Forelimb muscle (tissue), 1 donor: ENCODE measurements around the gene RNU1-2. TPM values are rescaled to one million over a fixed set of nuclear protein-coding genes. Genes with fewer than 3 reads are reported as not detected.
A peak's percentile ranks its signal among the peaks of the same experiment; 100 is the strongest.
"Not testable (repeated sequence)": the region's sequence is repeated elsewhere in the genome, so short reads cannot be mapped to it uniquely, and the experiment has no call there.

Experiments used
- DNase-seq: peaks from one replicate; pipeline ENCODE4 v3.0.0-alpha.2; 2013; ENCODE audit warnings: low read depth
- polyA plus RNA-seq: library from polyadenylated mRNA; unstranded; fragments of 120-200 nt; gene quantifications from one replicate; pipeline ENCODE4 v1.2.1, GENCODE V29; 2013; ENCODE audit not compliant: insufficient read length

Gene RNU1-2
- polyA plus RNA-seq, 1 donor = not detected

- DNase-seq = no peak
Measured at GRCh38 chr1:16907870-16908758, 12.3 kb downstream of the RNU1-2 start.

DNA sequence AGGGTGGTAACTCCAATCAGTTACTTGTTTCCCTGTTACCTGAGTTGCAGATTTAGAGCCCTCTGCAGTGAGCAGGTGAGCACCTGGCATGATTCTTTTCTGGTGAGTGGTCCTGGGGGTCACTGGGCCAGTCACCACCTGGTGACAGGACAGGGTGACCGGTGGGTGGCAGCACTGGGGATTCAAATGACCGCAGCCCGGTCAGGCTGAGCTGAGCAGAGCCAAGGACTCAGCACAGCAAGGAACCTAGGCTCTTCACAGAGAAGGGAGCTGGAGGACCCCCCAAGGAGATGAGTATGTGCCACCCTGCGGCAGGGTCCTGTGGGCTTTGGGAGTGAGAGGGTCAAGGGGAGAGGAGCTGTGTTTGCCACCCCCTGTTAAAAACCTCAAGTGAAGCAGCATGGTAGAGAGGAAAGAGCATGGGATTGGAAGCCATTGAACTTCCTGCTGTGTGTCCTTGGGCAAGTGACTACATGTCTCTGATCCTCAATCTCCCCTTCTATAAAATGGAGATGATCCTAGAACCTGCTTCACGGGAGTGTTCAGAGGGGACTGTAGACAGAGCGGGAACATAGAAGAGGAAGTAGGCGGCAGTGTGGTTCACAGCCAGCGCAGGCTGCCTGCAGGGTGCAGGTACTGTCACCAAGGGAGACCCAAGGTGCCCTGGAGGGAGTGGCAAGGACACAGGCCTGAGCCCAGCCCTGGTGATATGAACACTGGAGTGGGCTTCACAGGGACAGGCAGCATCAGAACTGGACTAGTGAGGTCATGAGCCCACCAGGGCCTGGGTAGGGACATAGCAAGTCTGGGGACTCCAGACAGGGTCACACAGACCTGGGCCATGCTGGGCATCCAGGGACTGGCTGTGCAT lies 16.3 kb downstream of the RNU1-2 start:
- not testable (repeated sequence) for DNase-seq

DNA sequence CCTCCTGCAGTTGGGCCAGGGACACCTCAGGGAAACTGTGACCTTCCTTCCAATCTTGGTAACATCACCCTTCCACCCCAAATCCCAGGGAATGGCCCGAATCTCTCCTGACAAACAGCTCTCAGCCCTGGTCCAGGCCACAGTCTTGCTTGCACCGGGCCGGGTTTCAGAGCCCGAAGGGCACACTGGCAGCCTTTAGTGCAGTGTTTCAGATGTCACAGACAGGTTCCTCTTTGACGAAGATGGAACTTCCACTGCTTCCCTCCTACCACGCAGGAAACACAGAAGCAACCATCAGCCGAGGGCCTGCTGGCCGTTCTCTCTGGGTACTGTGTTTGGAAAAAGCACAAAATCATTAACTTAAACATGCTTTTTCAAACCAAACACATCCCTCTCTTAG lies 17.0 kb downstream of the RNU1-2 start:
- not testable (repeated sequence) for DNase-seq

GRCh38 chr1:16913181-16913832 lies 17.5 kb downstream of the RNU1-2 start:
- DNase-seq = no peak

- DNase-seq = peak; percentile 91
Measured at GRCh38 chr1:16913833-16914662, 18.3 kb downstream of the RNU1-2 start.

DNA sequence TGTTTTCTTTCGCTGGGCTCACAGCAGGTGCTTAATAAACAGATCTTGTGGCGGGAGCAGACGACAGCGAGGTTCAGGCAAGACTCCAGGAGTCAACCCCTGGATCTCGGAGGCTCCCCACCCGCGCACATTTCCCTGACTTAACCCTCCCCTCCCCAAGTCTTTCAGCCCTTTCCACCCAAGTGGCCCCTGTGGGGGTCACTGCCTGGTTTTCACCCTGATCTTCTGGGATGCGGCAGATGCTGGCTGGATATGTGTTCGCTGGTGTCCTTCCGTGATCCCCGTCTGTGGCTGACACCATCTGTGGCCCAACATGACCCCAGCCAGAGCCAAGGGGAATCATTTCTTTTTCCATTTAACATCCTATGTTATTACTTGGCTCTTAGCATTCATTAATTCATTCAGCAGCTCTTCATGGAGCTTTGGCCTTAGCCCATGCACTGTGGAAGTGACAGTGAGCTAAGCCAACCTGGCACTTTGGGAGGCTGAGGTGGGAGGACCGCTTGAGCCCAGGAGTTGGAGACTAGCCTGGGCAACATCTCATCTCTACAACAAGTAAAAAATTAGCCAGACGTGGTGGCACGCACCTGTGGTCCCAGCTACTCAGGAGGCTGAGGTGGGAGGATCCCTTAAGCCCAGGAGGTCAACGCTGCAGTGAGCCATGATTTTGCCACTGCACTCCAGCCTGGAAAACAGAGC lies 19.3 kb downstream of the RNU1-2 start:
- DNase-seq = not testable (repeated sequence)

- no peak for DNase-seq
Measured at GRCh38 chr1:16915627-16915973, 19.8 kb downstream of the RNU1-2 start.

- not testable (repeated sequence) for DNase-seq
Measured at GRCh38 chr1:16916036-16916880, 20.5 kb downstream of the RNU1-2 start.

DNA sequence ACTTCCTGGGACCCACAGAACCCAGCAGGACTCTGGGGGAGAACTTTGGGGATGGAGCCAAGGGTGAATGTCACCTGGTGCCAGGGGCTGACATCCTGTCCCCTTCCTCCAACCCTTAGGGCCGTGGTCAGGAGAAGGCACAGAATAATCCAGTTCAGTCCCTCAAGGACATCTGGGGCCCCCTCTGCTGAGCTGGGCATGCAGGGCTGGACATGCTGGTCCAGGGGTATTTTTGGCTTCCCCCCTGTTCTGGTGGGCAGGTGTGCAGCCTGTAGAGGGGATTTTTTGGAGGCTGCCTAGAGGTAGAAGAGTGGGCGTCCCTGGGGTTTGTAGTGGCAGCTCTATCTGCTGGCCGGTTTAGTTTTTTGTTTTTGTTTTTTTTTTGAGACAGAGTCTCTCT lies 22.6 kb downstream of the RNU1-2 start:
- DNase-seq = no peak

DNA sequence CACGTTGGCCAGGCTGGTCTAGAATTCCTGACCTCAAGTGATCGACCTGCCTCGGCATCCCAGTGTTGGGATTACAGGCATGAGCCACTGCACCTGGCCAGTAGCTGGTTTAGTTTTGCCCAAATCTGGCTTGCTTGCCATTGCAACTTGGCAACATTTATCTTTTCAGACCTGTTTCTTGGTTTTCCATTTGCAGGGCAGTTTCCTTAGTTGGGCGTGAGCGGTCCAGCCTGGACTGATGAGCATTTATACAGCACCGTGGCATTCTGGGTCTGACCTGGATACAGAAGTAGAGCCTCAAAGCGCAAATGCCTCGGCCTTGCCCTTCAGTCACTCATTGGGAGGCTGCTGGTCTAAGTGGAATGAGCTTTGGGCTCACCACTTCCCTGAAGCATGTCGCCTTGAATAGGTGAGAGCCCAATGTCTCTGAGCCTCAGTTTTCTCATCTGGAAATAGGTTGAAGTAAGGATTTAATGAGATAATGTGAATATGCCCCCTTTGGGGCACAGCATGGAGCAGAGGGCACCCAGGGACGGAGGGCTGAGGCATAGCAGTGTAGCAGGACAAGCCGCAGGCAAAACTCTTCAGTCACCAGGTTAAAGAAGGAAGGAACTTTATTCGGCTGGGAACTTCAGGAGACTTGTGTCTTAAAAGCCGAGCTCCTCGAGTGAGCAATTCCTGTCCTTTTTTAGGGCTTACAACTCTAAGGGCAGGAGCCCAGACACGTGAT lies 23.3 kb downstream of the RNU1-2 start:
- not testable (repeated sequence) for DNase-seq

DNA sequence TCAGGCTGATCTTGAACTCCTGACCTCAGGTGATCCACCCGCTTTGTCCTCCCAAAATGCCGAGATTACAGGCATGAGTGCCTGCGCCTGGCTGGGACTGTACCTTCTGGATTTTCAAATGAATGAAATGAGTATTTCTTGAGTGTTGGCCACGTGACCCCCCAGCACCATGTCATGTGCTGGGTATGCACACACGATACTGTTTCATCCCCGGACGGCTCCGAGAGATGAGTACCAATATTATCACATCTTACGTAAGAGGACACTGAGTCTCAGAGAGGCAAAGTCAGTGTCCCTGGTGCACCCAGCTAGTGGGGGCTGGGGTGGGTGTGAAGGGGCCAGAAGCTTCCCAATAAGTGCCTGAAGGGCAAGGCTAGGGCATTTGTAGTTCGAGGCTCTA lies 25.2 kb downstream of the RNU1-2 start:
- DNase-seq = no peak

- no peak for DNase-seq
Measured at GRCh38 chr1:16921391-16922185, 25.8 kb downstream of the RNU1-2 start, which contains the start of gene CROCC. Gene CROCC, plus strand, starts transcription at chr1:16921931. Its CDS starts 88 bp downstream, at chr1:16922019.

DNA sequence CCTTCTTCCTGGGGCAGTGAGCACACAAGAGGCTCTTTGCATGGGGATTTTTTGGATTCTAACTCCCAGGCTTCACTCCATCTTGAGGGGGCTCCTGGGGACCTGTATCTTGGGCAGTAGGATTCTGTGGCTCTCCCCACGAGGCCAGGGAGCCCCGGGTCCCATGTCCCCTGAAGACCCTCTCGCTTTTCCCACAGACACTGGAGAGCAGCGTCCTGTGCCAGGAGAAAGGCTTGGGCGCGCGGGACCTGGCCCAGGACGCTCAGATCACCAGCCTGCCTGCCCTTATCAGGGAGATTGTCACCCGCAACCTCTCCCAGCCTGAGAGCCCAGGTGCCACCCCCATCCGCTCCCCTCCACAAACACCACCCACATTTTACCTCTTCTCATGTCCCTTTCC lies 26.7 kb downstream of the RNU1-2 start:
- DNase-seq = no peak

DNA sequence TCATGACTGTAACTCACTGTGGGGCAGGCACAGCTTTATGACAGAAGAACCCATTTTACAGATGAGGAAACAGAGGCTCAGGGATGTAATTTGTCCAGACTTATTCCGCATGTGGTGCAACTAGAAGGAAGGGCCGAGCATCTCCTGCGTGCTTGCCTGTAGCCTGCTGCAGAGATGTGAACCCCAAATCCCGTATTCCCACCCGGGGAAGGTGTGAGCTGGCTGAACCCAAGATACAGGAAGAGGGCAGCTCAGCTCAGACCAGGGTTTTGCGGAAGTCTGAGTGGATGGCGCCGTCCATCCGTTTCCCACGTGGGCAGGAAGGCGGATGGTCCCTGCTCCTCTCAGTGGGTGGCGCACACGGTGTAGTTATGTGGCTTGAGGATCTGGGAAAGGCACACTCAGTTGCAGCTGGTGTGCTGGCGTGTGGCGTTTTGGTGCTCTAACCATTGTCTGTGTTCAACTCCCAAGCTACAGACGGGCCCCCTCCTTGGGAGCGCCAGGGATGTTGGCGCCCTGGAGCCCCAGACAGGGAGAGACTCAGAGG lies 27.2 kb downstream of the RNU1-2 start:
- no peak for DNase-seq

- DNase-seq = no peak
Measured at GRCh38 chr1:16924216-16924918, 28.6 kb downstream of the RNU1-2 start.

GRCh38 chr1:16924919-16925477 lies 29.2 kb downstream of the RNU1-2 start:
- no peak for DNase-seq
